Measurements from ENCODE around the gene BACH1. TPM values are rescaled to one million over a fixed set of nuclear protein-coding genes. Genes with fewer than 3 reads are reported as not detected.

The BACH1 gene
- total and polyA plus RNA-seq, 2 of the 8 experiments (the other 6 are each of a cell fraction or from before 2014, with no cell fraction given), result 6.9 to 50.7 TPM

- peak; percentile 88 for TF ChIP-seq POLR2AphosphoS5 (IDR thresholded peaks at IDR 0.05; ENCODE audit: low read depth, low read length)
- TF ChIP-seq ATF2 (IDR thresholded peaks at IDR 0.05; ENCODE audit: low read length), result no peak
- peak; percentile 94 for TF ChIP-seq POLR2A (IDR thresholded peaks at IDR 0.05; ENCODE audit: control extremely low read depth in 1 of 2, low read depth in 2 of 2, low read length in 2 of 2)
- no peak for TF ChIP-seq ZNF274 (IDR thresholded peaks at IDR 0.05; ENCODE audit: borderline replicate concordance, extremely low read depth, low read length)
- TF ChIP-seq YY1 (IDR thresholded peaks at IDR 0.05; ENCODE audit: low read depth, low read length), result no peak
- TF ChIP-seq SUZ12 (IDR thresholded peaks at IDR 0.05; ENCODE audit: low read length), result no peak
- TF ChIP-seq RNF2 (IDR thresholded peaks at IDR 0.05; ENCODE audit: borderline replicate concordance, low read depth, low read length, missing control alignments, poor library complexity, severe bottlenecking), result no peak
- TF ChIP-seq KDM4A (IDR thresholded peaks at IDR 0.05; ENCODE audit: low read depth, low read length, severe bottlenecking), result peak; percentile 70
- TF ChIP-seq TCF12 (IDR thresholded peaks at IDR 0.05; ENCODE audit: low read depth, low read length), result no peak
- no peak for TF ChIP-seq MAFK (IDR thresholded peaks at IDR 0.05; ENCODE audit: low read depth, low read length)
- no peak for TF ChIP-seq HDAC6 (IDR thresholded peaks at IDR 0.05; ENCODE audit: low read depth, low read length)
- TF ChIP-seq KDM5A (IDR thresholded peaks at IDR 0.05; ENCODE audit: low read length), result no peak
- TF ChIP-seq CBX8 (IDR thresholded peaks at IDR 0.05; ENCODE audit: borderline replicate concordance, low read depth, low read length), result no peak
- peak; percentile 86 for TF ChIP-seq TAF7 (optimal IDR thresholded peaks at IDR 0.05; ENCODE audit: borderline replicate concordance, low read depth, low read length)
- TF ChIP-seq CHD1 (IDR thresholded peaks at IDR 0.05; ENCODE audit: low read depth, low read length), result no peak
- no peak for TF ChIP-seq SP2 (IDR thresholded peaks at IDR 0.05; ENCODE audit: low read length)
- no peak for TF ChIP-seq NANOG (IDR thresholded peaks at IDR 0.05; ENCODE audit: insufficient read depth, low read depth, low read length, poor library complexity, severe bottlenecking)
- TF ChIP-seq PHF8 (conservative IDR thresholded peaks at IDR 0.05; ENCODE audit: low read depth, low read length), result peak; percentile 81; the same call in 1 of the 2 replicates
- TF ChIP-seq CHD2 (IDR thresholded peaks at IDR 0.05; ENCODE audit: low read length), result no peak
- TF ChIP-seq CTBP2 (IDR thresholded peaks at IDR 0.05; ENCODE audit: borderline replicate concordance, insufficient read depth, insufficient read length, low read length), result no peak
Measured at GRCh38 chr21:29298348-29299045, at the start of gene BACH1 (continued).

Data from H1 (cell line).